ENCODE results near the gene TIGD3.

DNA sequence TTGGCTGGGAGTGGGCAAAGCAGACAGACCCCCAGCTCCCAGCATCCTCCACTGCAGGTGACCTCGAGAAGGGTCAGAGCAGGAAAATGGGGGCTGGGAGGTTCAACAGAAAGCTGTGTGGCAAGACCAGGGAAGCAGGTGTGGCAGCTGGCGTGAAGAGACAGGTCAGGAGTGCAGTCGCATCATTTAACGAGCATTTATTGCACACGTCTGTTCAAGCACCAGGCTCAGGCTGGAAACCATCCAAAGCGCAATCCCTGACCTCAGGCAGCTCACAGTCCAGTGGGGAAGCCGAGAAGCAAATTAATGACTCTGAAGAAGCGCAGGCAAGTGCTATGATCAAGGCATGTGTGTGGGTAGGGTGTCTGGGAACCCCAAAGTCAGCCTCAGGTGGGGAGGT is 20.5 kb downstream of the TIGD3 start:
- TF ChIP-seq ZSCAN22 (CRISPR knock-in tag; IDR thresholded peaks at IDR 0.05) (no peak), FLYWCH1 (CRISPR knock-in tag; IDR thresholded peaks at IDR 0.05) (no peak), ZNF503 (CRISPR knock-in tag; IDR thresholded peaks at IDR 0.05) (no peak), SAFB2 (CRISPR knock-in tag; IDR thresholded peaks at IDR 0.05; ENCODE audit: borderline replicate concordance, low read depth) (no peak), POLR2A (IDR thresholded peaks at IDR 0.05; ENCODE audit: insufficient read depth in 1 of 2, low read depth in 2 of 2, low read length in 2 of 2) (no peak), BHLHE40 (IDR thresholded peaks at IDR 0.05; ENCODE audit: low read length) (no peak), ZBTB7A (CRISPR knock-in tag; IDR thresholded peaks at IDR 0.05) (no peak), IKZF4 (CRISPR knock-in tag; IDR thresholded peaks at IDR 0.05; ENCODE audit: borderline replicate concordance, low read depth, not compliant biosample characterization) (no peak), ATF1 (CRISPR knock-in tag; IDR thresholded peaks at IDR 0.05) (no peak), CEBPG (CRISPR knock-in tag; IDR thresholded peaks at IDR 0.05) (no peak), BRCA1 (CRISPR knock-in tag; IDR thresholded peaks at IDR 0.05) (no peak)
- TF ChIP-seq, protein P1, sequence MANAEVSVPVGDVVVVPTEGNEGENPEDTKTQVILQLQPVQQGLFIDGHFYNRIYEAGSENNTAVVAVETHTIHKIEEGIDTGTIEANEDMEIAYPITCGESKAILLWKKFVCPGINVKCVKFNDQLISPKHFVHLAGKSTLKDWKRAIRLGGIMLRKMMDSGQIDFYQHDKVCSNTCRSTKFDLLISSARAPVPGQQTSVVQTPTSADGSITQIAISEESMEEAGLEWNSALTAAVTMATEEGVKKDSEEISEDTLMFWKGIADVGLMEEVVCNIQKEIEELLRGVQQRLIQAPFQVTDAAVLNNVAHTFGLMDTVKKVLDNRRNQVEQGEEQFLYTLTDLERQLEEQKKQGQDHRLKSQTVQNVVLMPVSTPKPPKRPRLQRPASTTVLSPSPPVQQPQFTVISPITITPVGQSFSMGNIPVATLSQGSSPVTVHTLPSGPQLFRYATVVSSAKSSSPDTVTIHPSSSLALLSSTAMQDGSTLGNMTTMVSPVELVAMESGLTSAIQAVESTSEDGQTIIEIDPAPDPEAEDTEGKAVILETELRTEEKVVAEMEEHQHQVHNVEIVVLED (CRISPR knock-in tag; IDR thresholded peaks at IDR 0.05; ENCODE audit: borderline replicate concordance) = no peak
